ENCODE data around the gene SUSD2.
"Not testable (repeated sequence)": the region's sequence is repeated elsewhere in the genome, so short reads cannot be mapped to it uniquely, and the experiment has no call there.

The SUSD2 gene

GRCh38 chr22:24181088-24181995 is at the start of gene SUSD2:
Gene SUSD2 (plus strand): TSS chr22:24181487. CDS start chr22:24181520, 33 bp downstream.
- no peaks in the 10 kb centered on the region for H3K4me1 ChIP-seq (ENCODE audit: control insufficient read depth, insufficient read depth, low read length, unreplicated experiment)
- H3K36me3 ChIP-seq (ENCODE audit: insufficient read depth, low read length): no peaks in the 10 kb centered on the region
- H3K4me3 ChIP-seq (ENCODE audit: low read depth, low read length): peak within 1 kb of the TSS; percentile 33; the same call in 1 of the 2 replicates
- no peak within 1 kb of the TSS for H2AFZ ChIP-seq (ENCODE audit: low read length, unreplicated experiment)
- no peak within 1 kb of the TSS for H3K27ac ChIP-seq (ENCODE audit: low read depth, low read length)
- no peaks in the 10 kb centered on the region for H3K79me2 ChIP-seq (ENCODE audit: control insufficient read depth, insufficient read depth, low read length, unreplicated experiment)
- no peaks in the 10 kb centered on the region for H3K27me3 ChIP-seq (ENCODE audit: insufficient read depth, low read length)

DNA sequence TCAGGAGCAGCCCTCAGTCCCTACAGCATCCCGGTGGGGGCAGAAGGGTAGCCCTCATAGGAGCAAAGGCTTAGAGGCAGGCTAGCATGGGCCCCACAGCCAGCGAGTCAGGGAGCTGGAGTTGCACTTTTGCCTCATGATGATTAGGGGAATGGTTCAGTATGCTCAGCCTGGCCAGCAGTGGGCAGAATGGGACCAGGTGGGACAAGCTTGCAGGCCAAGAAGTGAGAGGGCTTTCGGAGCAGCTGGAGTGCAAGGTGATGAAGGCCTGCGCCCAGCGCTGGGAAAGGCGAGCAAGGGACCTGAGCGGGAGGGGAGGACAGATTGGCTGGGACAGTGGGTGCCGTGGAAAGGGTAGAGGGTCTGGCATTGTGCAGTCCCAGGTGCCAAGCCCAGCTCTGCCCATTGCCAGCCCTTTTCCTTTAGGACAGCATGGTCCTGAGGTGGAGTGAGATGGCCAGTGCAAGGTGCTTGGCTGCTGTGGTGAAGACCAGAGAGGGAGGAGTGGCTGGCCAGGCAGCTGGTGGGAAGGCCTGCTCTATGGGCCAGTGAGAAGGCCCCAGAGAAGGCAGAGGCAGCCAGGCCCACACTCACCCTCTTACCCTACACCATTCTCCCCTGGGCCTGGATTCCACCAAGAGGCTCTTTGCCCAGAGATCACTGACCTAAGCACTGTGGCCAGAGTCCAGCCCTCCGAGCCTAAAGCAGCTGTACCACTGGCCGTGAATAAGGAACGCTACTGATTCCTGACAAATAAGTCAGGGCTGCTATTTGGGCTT is 47.9 kb upstream of the SUSD2 start:
- Histone ChIP-seq H3K4me3 (ENCODE audit: low read depth, low read length) (no peak overlapping the region), H3K27me3 (ENCODE audit: insufficient read depth, low read length) (no peaks in the 10 kb centered on the region), H3K36me3 (ENCODE audit: insufficient read depth, low read length) (no peaks in the 10 kb centered on the region), H3K79me2 (ENCODE audit: control insufficient read depth, insufficient read depth, low read length, unreplicated experiment) (no peaks in the 10 kb centered on the region), H2AFZ (ENCODE audit: low read length, unreplicated experiment) (no peak overlapping the region), H3K27ac (ENCODE audit: low read depth, low read length) (no peak overlapping the region), H3K4me1 (ENCODE audit: control insufficient read depth, insufficient read depth, low read length, unreplicated experiment) (no peaks in the 10 kb centered on the region)

DNA sequence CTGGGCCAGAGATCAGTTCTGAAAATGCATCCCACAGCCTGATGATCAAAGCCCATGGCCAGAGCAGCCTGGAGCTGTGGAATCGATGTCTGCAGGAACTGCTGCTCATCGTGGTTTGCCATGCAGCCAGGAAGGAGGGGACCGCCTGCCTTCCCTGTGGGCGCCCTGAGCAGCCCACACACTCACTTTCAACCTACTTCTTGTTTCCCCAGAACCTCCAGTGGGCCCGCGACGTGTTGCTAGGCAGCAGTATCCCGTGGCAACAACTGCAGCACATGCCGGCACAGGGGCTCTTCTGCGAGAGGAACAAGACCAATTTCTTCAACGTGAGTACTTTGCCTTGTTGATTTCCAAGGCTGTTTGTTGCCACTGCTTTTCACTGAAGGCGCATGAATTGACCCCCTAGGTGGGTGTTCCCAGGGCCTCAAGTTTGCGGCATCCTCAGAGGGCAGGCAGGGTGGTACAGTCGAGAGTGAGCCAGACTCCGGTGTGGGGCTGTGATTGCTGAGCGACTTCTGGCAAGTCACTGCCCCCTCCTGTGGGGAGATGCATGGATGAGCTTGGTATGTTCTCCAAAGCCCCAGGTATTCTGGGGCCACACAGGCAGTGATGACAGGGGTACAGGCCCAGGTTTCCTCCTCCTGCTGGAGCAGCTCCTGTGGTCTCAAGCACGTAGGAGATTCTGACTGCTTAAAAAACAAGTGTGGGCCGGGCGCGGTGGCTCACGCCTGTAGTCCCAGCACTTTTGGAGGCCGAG is 47.0 kb upstream of the SUSD2 start:
- Histone ChIP-seq H3K36me3 (ENCODE audit: insufficient read depth, low read length) (no peaks in the 10 kb centered on the region), H3K27me3 (ENCODE audit: insufficient read depth, low read length) (no peaks in the 10 kb centered on the region), H3K4me3 (ENCODE audit: low read depth, low read length) (no peak overlapping the region), H2AFZ (ENCODE audit: low read length, unreplicated experiment) (no peak overlapping the region), H3K79me2 (ENCODE audit: control insufficient read depth, insufficient read depth, low read length, unreplicated experiment) (no peaks in the 10 kb centered on the region), H3K4me1 (ENCODE audit: control insufficient read depth, insufficient read depth, low read length, unreplicated experiment) (no peaks in the 10 kb centered on the region), H3K27ac (ENCODE audit: low read depth, low read length) (no peak overlapping the region)

DNA sequence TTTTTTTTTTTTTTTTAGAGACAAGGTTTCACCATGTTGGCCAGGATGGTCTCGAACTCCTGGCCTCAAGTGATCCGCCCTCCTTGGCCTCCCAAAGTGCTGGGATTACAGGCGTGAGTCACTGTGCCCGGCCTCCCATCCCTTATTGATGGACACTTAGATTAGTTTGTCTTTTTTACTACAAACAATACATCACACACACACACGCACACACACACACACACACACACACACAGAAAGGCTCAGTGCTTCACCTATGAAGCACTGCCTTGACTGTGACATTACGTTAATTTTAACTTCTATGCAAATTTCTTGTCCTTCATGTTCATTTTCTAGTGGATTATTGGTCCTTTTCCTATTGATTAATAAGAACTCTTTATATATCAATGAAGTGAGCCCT is 44.8 kb upstream of the SUSD2 start:
- H3K36me3 ChIP-seq (ENCODE audit: insufficient read depth, low read length); H3K27ac ChIP-seq (ENCODE audit: low read depth, low read length); H3K4me1 ChIP-seq (ENCODE audit: control insufficient read depth, insufficient read depth, low read length, unreplicated experiment); H3K4me3 ChIP-seq (ENCODE audit: low read depth, low read length); H3K27me3 ChIP-seq (ENCODE audit: insufficient read depth, low read length); H3K79me2 ChIP-seq (ENCODE audit: control insufficient read depth, insufficient read depth, low read length, unreplicated experiment); H2AFZ ChIP-seq (ENCODE audit: low read length, unreplicated experiment): not testable (repeated sequence)

DNA sequence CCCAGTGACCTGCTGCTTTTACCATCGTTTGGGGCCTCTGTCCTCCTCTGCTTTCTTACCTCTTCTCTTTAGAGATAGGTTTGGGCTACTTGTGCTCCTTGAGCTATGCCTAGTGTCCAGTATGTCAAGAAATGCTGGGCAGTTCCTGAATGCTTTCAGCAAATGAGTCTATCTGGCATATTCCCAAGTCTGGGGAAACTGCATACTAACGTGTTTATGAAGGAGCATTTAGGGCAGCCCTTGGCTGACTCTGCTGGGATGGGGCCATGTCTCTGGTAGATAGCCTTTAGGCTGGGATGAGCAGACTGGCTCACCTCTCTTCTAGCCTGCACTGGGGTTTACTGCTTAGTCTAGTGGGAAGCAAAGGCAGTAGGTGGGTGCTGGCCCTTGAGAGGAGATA is 43.7 kb upstream of the SUSD2 start:
- Histone ChIP-seq H3K27me3 (ENCODE audit: insufficient read depth, low read length) (no peaks in the 10 kb centered on the region), H3K36me3 (ENCODE audit: insufficient read depth, low read length) (no peaks in the 10 kb centered on the region), H3K4me3 (ENCODE audit: low read depth, low read length) (no peak overlapping the region), H3K79me2 (ENCODE audit: control insufficient read depth, insufficient read depth, low read length, unreplicated experiment) (no peaks in the 10 kb centered on the region), H3K27ac (ENCODE audit: low read depth, low read length) (no peak overlapping the region), H3K4me1 (ENCODE audit: control insufficient read depth, insufficient read depth, low read length, unreplicated experiment) (peaks cover 8% of the 10 kb centered on the region), H2AFZ (ENCODE audit: low read length, unreplicated experiment) (no peak overlapping the region)

GRCh38 chr22:24138649-24139420 is 42.5 kb upstream of the SUSD2 start:
- Histone ChIP-seq H3K36me3 (ENCODE audit: insufficient read depth, low read length) (no peaks in the 10 kb centered on the region), H3K27ac (ENCODE audit: low read depth, low read length) (no peak overlapping the region), H3K4me1 (ENCODE audit: control insufficient read depth, insufficient read depth, low read length, unreplicated experiment) (peaks cover 8% of the 10 kb centered on the region), H2AFZ (ENCODE audit: low read length, unreplicated experiment) (no peak overlapping the region), H3K79me2 (ENCODE audit: control insufficient read depth, insufficient read depth, low read length, unreplicated experiment) (no peaks in the 10 kb centered on the region), H3K4me3 (ENCODE audit: low read depth, low read length) (no peak overlapping the region), H3K27me3 (ENCODE audit: insufficient read depth, low read length) (no peaks in the 10 kb centered on the region)

DNA sequence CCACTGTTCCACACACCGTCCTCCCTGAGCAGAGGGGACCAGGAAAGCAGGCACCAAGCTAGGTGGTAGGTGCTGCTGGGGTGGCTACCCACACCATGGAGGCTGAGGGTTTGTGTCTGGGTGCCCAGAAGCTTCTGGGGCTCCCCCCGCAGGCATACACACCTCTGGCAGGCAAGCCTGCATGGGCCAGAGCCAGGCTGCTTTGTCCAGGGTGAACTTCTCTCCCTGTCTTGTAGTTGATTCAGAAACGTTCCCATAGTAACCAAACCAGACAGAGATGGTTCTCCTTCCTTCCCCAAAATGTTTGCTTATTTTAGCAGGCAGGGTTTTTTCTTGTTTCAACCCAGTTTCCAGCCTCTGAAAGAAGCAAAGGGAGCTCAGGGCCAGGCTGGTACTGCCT is 40.9 kb upstream of the SUSD2 start:
- Histone ChIP-seq H3K36me3 (ENCODE audit: insufficient read depth, low read length) (no peaks in the 10 kb centered on the region), H2AFZ (ENCODE audit: low read length, unreplicated experiment) (no peak overlapping the region), H3K27ac (ENCODE audit: low read depth, low read length) (no peak overlapping the region), H3K4me1 (ENCODE audit: control insufficient read depth, insufficient read depth, low read length, unreplicated experiment) (peaks cover 11% of the 10 kb centered on the region), H3K79me2 (ENCODE audit: control insufficient read depth, insufficient read depth, low read length, unreplicated experiment) (no peaks in the 10 kb centered on the region), H3K4me3 (ENCODE audit: low read depth, low read length) (no peak overlapping the region), H3K27me3 (ENCODE audit: insufficient read depth, low read length) (no peaks in the 10 kb centered on the region)

- no peak overlapping the region for H3K27ac ChIP-seq (ENCODE audit: low read depth, low read length)
- no peaks in the 10 kb centered on the region for H3K36me3 ChIP-seq (ENCODE audit: insufficient read depth, low read length)
- H3K27me3 ChIP-seq (ENCODE audit: insufficient read depth, low read length): no peaks in the 10 kb centered on the region
- H2AFZ ChIP-seq (ENCODE audit: low read length, unreplicated experiment): no peak overlapping the region
- H3K4me1 ChIP-seq (ENCODE audit: control insufficient read depth, insufficient read depth, low read length, unreplicated experiment): peaks cover 23% of the 10 kb centered on the region
- H3K4me3 ChIP-seq (ENCODE audit: low read depth, low read length): no peak overlapping the region
- H3K79me2 ChIP-seq (ENCODE audit: control insufficient read depth, insufficient read depth, low read length, unreplicated experiment): no peaks in the 10 kb centered on the region
Measured at GRCh38 chr22:24141586-24141985, 39.7 kb upstream of the SUSD2 start.

DNA sequence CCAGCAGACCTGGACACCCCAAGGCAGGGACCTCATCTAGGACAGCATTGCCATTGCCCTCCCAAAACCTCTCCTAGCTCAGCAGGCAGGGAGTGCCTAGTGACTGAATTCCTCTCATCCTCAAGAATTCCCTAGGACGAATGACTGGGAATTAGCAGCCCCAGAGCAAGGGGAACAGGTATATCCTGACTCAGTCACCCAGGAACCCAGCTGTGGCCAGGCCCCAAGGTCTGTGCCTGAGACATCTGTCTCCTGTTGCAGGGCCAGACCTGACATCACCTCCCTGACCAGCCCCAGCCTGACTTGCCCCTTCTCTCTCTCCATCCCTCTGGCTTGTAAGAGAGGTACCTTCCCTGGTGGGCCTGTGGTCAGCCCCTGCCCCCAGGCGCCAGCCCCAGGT is 39.0 kb upstream of the SUSD2 start:
- no peak overlapping the region for H3K27ac ChIP-seq (ENCODE audit: low read depth, low read length)
- no peaks in the 10 kb centered on the region for H3K36me3 ChIP-seq (ENCODE audit: insufficient read depth, low read length)
- H2AFZ ChIP-seq (ENCODE audit: low read length, unreplicated experiment): no peak overlapping the region

GRCh38 chr22:24142831-24143230 is 38.5 kb upstream of the SUSD2 start:
- no peak overlapping the region for H3K27ac ChIP-seq (ENCODE audit: low read depth, low read length)
- no peak overlapping the region for H3K4me3 ChIP-seq (ENCODE audit: low read depth, low read length)
- H3K27me3 ChIP-seq (ENCODE audit: insufficient read depth, low read length): no peaks in the 10 kb centered on the region
- no peak overlapping the region for H2AFZ ChIP-seq (ENCODE audit: low read length, unreplicated experiment)
- H3K4me1 ChIP-seq (ENCODE audit: control insufficient read depth, insufficient read depth, low read length, unreplicated experiment): peaks cover 26% of the 10 kb centered on the region
- no peaks in the 10 kb centered on the region for H3K79me2 ChIP-seq (ENCODE audit: control insufficient read depth, insufficient read depth, low read length, unreplicated experiment)
- no peaks in the 10 kb centered on the region for H3K36me3 ChIP-seq (ENCODE audit: insufficient read depth, low read length)

More for the DNA sequence above, 39.0 kb upstream of the SUSD2 start:
- Histone ChIP-seq H3K79me2 (ENCODE audit: control insufficient read depth, insufficient read depth, low read length, unreplicated experiment) (no peaks in the 10 kb centered on the region), H3K4me3 (ENCODE audit: low read depth, low read length) (no peak overlapping the region), H3K27me3 (ENCODE audit: insufficient read depth, low read length) (no peaks in the 10 kb centered on the region), H3K4me1 (ENCODE audit: control insufficient read depth, insufficient read depth, low read length, unreplicated experiment) (peaks cover 26% of the 10 kb centered on the region)

Data from ACC112 (cell line).